HUES6 (cell line): Measurements from ENCODE around the gene FBLN2.

Source experiments
- H3K27ac ChIP-seq: 2 replicates; pipeline ENCODE4 v1.7.0; 2013; ENCODE audit warnings: low read depth, mild to moderate bottlenecking, low read length, inconsistent platforms
- H3K27me3 ChIP-seq: 2 replicates; pipeline ENCODE4 v1.6.1; 2013; ENCODE audit warnings: low read length; ENCODE audit not compliant: control insufficient read depth, insufficient read depth
- H3K36me3 ChIP-seq: 2 replicates; pipeline ENCODE4 v1.6.1; 2013; ENCODE audit warnings: low read length; ENCODE audit not compliant: control insufficient read depth, insufficient read depth
- H3K4me1 ChIP-seq: 2 replicates; pipeline ENCODE4 v1.6.1; 2013; ENCODE audit warnings: low read length; ENCODE audit not compliant: control insufficient read depth, insufficient read depth
- H3K4me3 ChIP-seq: 2 replicates; pipeline ENCODE4 v1.5.1; 2013; ENCODE audit warnings: low read depth, low read length
- H3K9ac ChIP-seq: one replicate; pipeline ENCODE4 v1.6.1; 2013; ENCODE audit warnings: mild to moderate bottlenecking, low read length
- H3K9me3 ChIP-seq: 2 replicates; pipeline ENCODE4 v1.6.1; 2013; ENCODE audit warnings: low read depth, low read length; ENCODE audit not compliant: control insufficient read depth, insufficient read depth

Gene FBLN2

GRCh38 chr3:13543253-13543652 lies 5.7 kb upstream of the FBLN2 start:
- Histone ChIP-seq H3K9ac (no peak overlapping the region), H3K36me3 (no peaks in the 10 kb centered on the region), H3K9me3 (peaks cover 7% of the 10 kb centered on the region; the same call in 1 of the 2 replicates), H3K27ac (no peak overlapping the region), H3K4me1 (peaks cover 25% of the 10 kb centered on the region), H3K27me3 (no peaks in the 10 kb centered on the region; the same call in 1 of the 2 replicates), H3K4me3 (no peak overlapping the region)

GRCh38 chr3:13544293-13544831 lies 4.6 kb upstream of the FBLN2 start:
- Histone ChIP-seq H3K4me1 (peaks cover 29% of the 10 kb centered on the region), H3K4me3 (no peak overlapping the region), H3K27ac (no peak overlapping the region), H3K36me3 (no peaks in the 10 kb centered on the region), H3K9ac (no peak overlapping the region), H3K9me3 (peaks cover 7% of the 10 kb centered on the region; the same call in 1 of the 2 replicates), H3K27me3 (peaks cover 4% of the 10 kb centered on the region; the same call in 1 of the 2 replicates)

GRCh38 chr3:13544951-13545651 lies 3.8 kb upstream of the FBLN2 start:
- Histone ChIP-seq H3K4me3 (no peak overlapping the region), H3K27ac (no peak overlapping the region), H3K4me1 (peaks cover 29% of the 10 kb centered on the region), H3K9ac (no peak overlapping the region), H3K36me3 (no peaks in the 10 kb centered on the region), H3K9me3 (peaks cover 7% of the 10 kb centered on the region; the same call in 1 of the 2 replicates), H3K27me3 (peaks cover 10% of the 10 kb centered on the region)

- H3K4me3 ChIP-seq: no peak overlapping the region
- no peak overlapping the region for H3K9ac ChIP-seq
- H3K4me1 ChIP-seq: peaks cover 29% of the 10 kb centered on the region
- H3K27ac ChIP-seq: no peak overlapping the region
- H3K36me3 ChIP-seq: no peaks in the 10 kb centered on the region
- H3K9me3 ChIP-seq: peaks cover 7% of the 10 kb centered on the region; the same call in 1 of the 2 replicates
- H3K27me3 ChIP-seq: peaks cover 10% of the 10 kb centered on the region
Measured at GRCh38 chr3:13545952-13546454, 2.9 kb upstream of the FBLN2 start.

GRCh38 chr3:13546667-13547171 lies 2.2 kb upstream of the FBLN2 start:
- Histone ChIP-seq H3K9me3 (no peaks in the 10 kb centered on the region; the same call in 1 of the 2 replicates), H3K4me1 (peaks cover 29% of the 10 kb centered on the region), H3K36me3 (no peaks in the 10 kb centered on the region), H3K4me3 (no peak overlapping the region), H3K27me3 (peaks cover 10% of the 10 kb centered on the region), H3K9ac (peak overlapping the region; percentile 31), H3K27ac (no peak overlapping the region)

- Histone ChIP-seq H3K36me3 (no peaks in the 10 kb centered on the region), H3K4me1 (peaks cover 35% of the 10 kb centered on the region), H3K9me3 (no peaks in the 10 kb centered on the region), H3K27me3 (peaks cover 10% of the 10 kb centered on the region), H3K27ac (no peak overlapping the region), H3K4me3 (no peak overlapping the region), H3K9ac (no peak overlapping the region)
Measured at GRCh38 chr3:13547591-13548371, 1.1 kb upstream of the FBLN2 start.

GRCh38 chr3:13549623-13550422 lies 898 bp downstream of the FBLN2 start:
- H3K9me3 ChIP-seq: no peaks in the 10 kb centered on the region
- H3K36me3 ChIP-seq: no peaks in the 10 kb centered on the region
- H3K27ac ChIP-seq: no peak overlapping the region
- peaks cover 10% of the 10 kb centered on the region for H3K27me3 ChIP-seq
- H3K4me3 ChIP-seq: peak overlapping the region; percentile 22; the same call in 1 of the 2 replicates
- H3K9ac ChIP-seq: no peak overlapping the region
- H3K4me1 ChIP-seq: peaks cover 35% of the 10 kb centered on the region

- H3K27ac ChIP-seq: no peak overlapping the region
- peaks cover 35% of the 10 kb centered on the region for H3K4me1 ChIP-seq
- no peaks in the 10 kb centered on the region for H3K36me3 ChIP-seq
- no peak overlapping the region for H3K9ac ChIP-seq
- no peak overlapping the region for H3K4me3 ChIP-seq
- H3K9me3 ChIP-seq: no peaks in the 10 kb centered on the region
- H3K27me3 ChIP-seq: peaks cover 10% of the 10 kb centered on the region
Measured at GRCh38 chr3:13550423-13550690, 1.4 kb downstream of the FBLN2 start.

GRCh38 chr3:13550791-13551360 lies 2.0 kb downstream of the FBLN2 start:
- Histone ChIP-seq H3K9me3 (no peaks in the 10 kb centered on the region), H3K4me1 (peaks cover 35% of the 10 kb centered on the region), H3K27ac (no peak overlapping the region), H3K27me3 (peaks cover 10% of the 10 kb centered on the region), H3K4me3 (no peak overlapping the region), H3K36me3 (no peaks in the 10 kb centered on the region), H3K9ac (no peak overlapping the region)

- Histone ChIP-seq H3K9ac (no peak overlapping the region), H3K9me3 (no peaks in the 10 kb centered on the region), H3K36me3 (no peaks in the 10 kb centered on the region), H3K4me1 (peaks cover 25% of the 10 kb centered on the region), H3K27me3 (peaks cover 10% of the 10 kb centered on the region), H3K27ac (no peak overlapping the region), H3K4me3 (no peak overlapping the region)
Measured at GRCh38 chr3:13552857-13553652, 4.1 kb downstream of the FBLN2 start.
